ENCODE data around the gene RALGPS2. TPM values are rescaled to one million over a fixed set of nuclear protein-coding genes. Genes with fewer than 3 reads are reported as not detected.

The RALGPS2 gene
- total RNA-seq, 1 experiment from 2014 or later, result 19.3 TPM

- intact Hi-C loops (cut with micrococcal nuclease), result no loop called here
- no peak overlapping the region for H3K9ac ChIP-seq (ENCODE audit: low read length)
Measured at GRCh38 chr1:178713259-178713658, 11.8 kb upstream of the RALGPS2 start.

GRCh38 chr1:178714453-178714852, 10.6 kb upstream of the RALGPS2 start:
- Histone ChIP-seq H3K9me3 (ENCODE audit: low read length) (no peaks in the 10 kb centered on the region), H3K27ac (ENCODE audit: low read length) (no peak overlapping the region), H3K4me1 (ENCODE audit: insufficient read depth, low read length) (no peaks in the 10 kb centered on the region), H3K9ac (ENCODE audit: low read length) (no peak overlapping the region), H3K4me2 (ENCODE audit: low read length) (no peak overlapping the region), H3K9me2 (replicated peaks; ENCODE audit: low read length) (no peaks in the 10 kb centered on the region), H2AFZ (ENCODE audit: low read length) (no peak overlapping the region), H3K4me3 (ENCODE audit: low read length) (no peak overlapping the region), H3F3A (ENCODE audit: low read length, unreplicated experiment) (no peaks in the 10 kb centered on the region), H3K27me3 (ENCODE audit: low read length) (no peaks in the 10 kb centered on the region), H4K20me1 (ENCODE audit: low read length) (no peaks in the 10 kb centered on the region), H3K79me2 (ENCODE audit: low read length) (no peaks in the 10 kb centered on the region), H3K36me3 (ENCODE audit: low read depth, low read length) (no peaks in the 10 kb centered on the region)
- TF ChIP-seq EZH2 (IDR thresholded peaks at IDR 0.05; ENCODE audit: low read length, unreplicated experiment), result no peak
- no peak for TF ChIP-seq EZH2phosphoT487 (IDR thresholded peaks at IDR 0.05; ENCODE audit: borderline replicate concordance, low read length)
- TF ChIP-seq CTCF (conservative IDR thresholded peaks at IDR 0.05; ENCODE audit: low read depth, low read length), result no peak
- DNase-seq (no peak), ATAC-seq (no peak)
- POLR2A ChIA-PET (ENCODE audit: unreplicated experiment), result no interaction called here
- no TSS peak for BruUV-seq (replicated peaks)
- intact Hi-C loops (cut with micrococcal nuclease), result no loop called here
- CTCF ChIA-PET, result no interaction called here

More at GRCh38 chr1:178713259-178713658, 11.8 kb upstream of the RALGPS2 start:
- Histone ChIP-seq H2AFZ (ENCODE audit: low read length) (no peak overlapping the region), H3K4me3 (ENCODE audit: low read length) (no peak overlapping the region), H3K9me3 (ENCODE audit: low read length) (no peaks in the 10 kb centered on the region), H3K4me1 (ENCODE audit: insufficient read depth, low read length) (no peaks in the 10 kb centered on the region), H3K79me2 (ENCODE audit: low read length) (no peaks in the 10 kb centered on the region), H3F3A (ENCODE audit: low read length, unreplicated experiment) (no peaks in the 10 kb centered on the region), H3K36me3 (ENCODE audit: low read depth, low read length) (no peaks in the 10 kb centered on the region), H3K27ac (ENCODE audit: low read length) (no peak overlapping the region), H3K27me3 (ENCODE audit: low read length) (no peaks in the 10 kb centered on the region), H3K9me2 (replicated peaks; ENCODE audit: low read length) (no peaks in the 10 kb centered on the region), H4K20me1 (ENCODE audit: low read length) (no peaks in the 10 kb centered on the region), H3K4me2 (ENCODE audit: low read length) (no peak overlapping the region)
- no TSS peak for BruUV-seq (replicated peaks)
- CTCF ChIA-PET, result no interaction called here
- ATAC-seq, result no peak
- POLR2A ChIA-PET (ENCODE audit: unreplicated experiment), result no interaction called here
- DNase-seq, result no peak
- TF ChIP-seq EZH2phosphoT487 (IDR thresholded peaks at IDR 0.05; ENCODE audit: borderline replicate concordance, low read length), result no peak
- TF ChIP-seq CTCF (conservative IDR thresholded peaks at IDR 0.05; ENCODE audit: low read depth, low read length), result no peak
- TF ChIP-seq EZH2 (IDR thresholded peaks at IDR 0.05; ENCODE audit: low read length, unreplicated experiment), result no peak

- no peak for ATAC-seq
- Histone ChIP-seq H3K36me3 (ENCODE audit: low read depth, low read length) (no peaks in the 10 kb centered on the region), H3K27me3 (ENCODE audit: low read length) (no peaks in the 10 kb centered on the region), H3K4me1 (ENCODE audit: insufficient read depth, low read length) (no peaks in the 10 kb centered on the region), H3F3A (ENCODE audit: low read length, unreplicated experiment) (no peaks in the 10 kb centered on the region), H4K20me1 (ENCODE audit: low read length) (no peaks in the 10 kb centered on the region), H3K9ac (ENCODE audit: low read length) (no peak overlapping the region), H3K9me3 (ENCODE audit: low read length) (no peaks in the 10 kb centered on the region), H3K9me2 (replicated peaks; ENCODE audit: low read length) (no peaks in the 10 kb centered on the region), H3K4me2 (ENCODE audit: low read length) (no peak overlapping the region), H2AFZ (ENCODE audit: low read length) (no peak overlapping the region), H3K27ac (ENCODE audit: low read length) (no peak overlapping the region), H3K4me3 (ENCODE audit: low read length) (no peak overlapping the region), H3K79me2 (ENCODE audit: low read length) (no peaks in the 10 kb centered on the region)
- TF ChIP-seq EZH2 (IDR thresholded peaks at IDR 0.05; ENCODE audit: low read length, unreplicated experiment) (no peak), EZH2phosphoT487 (IDR thresholded peaks at IDR 0.05; ENCODE audit: borderline replicate concordance, low read length) (no peak), CTCF (conservative IDR thresholded peaks at IDR 0.05; ENCODE audit: low read depth, low read length) (no peak)
- no peak for DNase-seq
- BruUV-seq (replicated peaks), result no TSS peak
- intact Hi-C loops (cut with micrococcal nuclease), result no loop called here
- ChIA-PET POLR2A (ENCODE audit: unreplicated experiment) (no interaction called here), CTCF (no interaction called here)
Measured at GRCh38 chr1:178716111-178716510, 8.9 kb upstream of the RALGPS2 start.

Data from PC-3 (cell line).